Breast epithelium (tissue), 3 donors: ENCODE measurements around the gene GPR176.
A peak's percentile ranks its signal among the peaks of the same experiment; 100 is the strongest.

Experiments
- CTCF ChIP-seq, 3 donors: fragments of 450-650 bp; IDR thresholded peaks; one replicate each; pipeline ENCODE4 v1.5.1; 2016 to 2017; ENCODE audit warnings: antibody characterized with exemption in 3 of 3, mild to moderate bottlenecking in 3 of 3, moderate library complexity in 3 of 3
- POLR2A ChIP-seq: fragments of 450-650 bp; IDR thresholded peaks from one replicate; pipeline ENCODE4 v1.6.1; 2016; ENCODE audit warnings: antibody characterized with exemption, mild to moderate bottlenecking, moderate library complexity
- POLR2AphosphoS5 ChIP-seq, 3 donors: sonication (generic); formaldehyde crosslinking; IDR thresholded peaks; one replicate each; pipeline ENCODE4 v1.6.1; 2017; ENCODE audit warnings: antibody characterized with exemption in 3 of 3

GRCh38 chr15:39874890-39875549, 45.0 kb downstream of the GPR176 start:
- TF ChIP-seq POLR2A (no peak), POLR2AphosphoS5 (IDR thresholded peaks at IDR 0.05) (no peak), CTCF (IDR thresholded peaks at IDR 0.05) (peak in 2 of 3 donors; percentile 32 to 70)
